Retinal pigment epithelial cell (primary cell): ENCODE data around the gene MYO1E.

Experiments used
- DNase-seq: peaks from one replicate; pipeline ENCODE4 v3.0.0-alpha.2; 2010; ENCODE audit warnings: low read depth
- H3K4me3 ChIP-seq: 2 replicates; pipeline ENCODE4 v1.5.1; 2011; ENCODE audit warnings: mild to moderate bottlenecking, low read length, control low read depth, moderate library complexity
- TF ChIP-seq, protein P1 (sequence below): conservative IDR thresholded peaks from 2 replicates; pipeline ENCODE4 v1.5.1; 2011; ENCODE audit warnings: low read depth, low read length, control low read depth, inconsistent platforms

MYO1E gene

DNA sequence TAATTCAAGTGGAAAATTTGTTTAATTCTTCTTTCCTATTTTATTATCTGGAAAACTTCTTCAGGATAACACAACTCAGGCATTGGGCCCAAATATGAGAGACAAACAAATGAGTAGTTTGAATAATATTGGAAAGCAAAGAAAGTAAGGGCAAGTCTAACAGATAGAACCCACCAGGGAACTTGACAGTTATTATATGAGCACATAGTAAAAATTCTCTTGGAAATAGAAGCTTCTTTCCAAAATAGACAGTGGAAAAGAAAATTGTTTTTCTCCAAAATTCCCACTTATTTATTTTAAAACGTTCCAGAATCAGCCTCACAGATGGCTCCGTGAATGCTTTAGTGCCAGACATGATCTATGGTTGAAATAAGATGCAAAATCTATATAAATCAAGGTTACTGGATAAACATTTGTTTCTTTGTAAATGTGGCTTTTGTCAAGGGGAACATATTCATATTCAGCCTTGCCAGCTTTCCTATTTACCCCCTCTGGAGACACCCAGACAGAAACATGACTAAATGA lies 142.1 kb downstream of the MYO1E start:
- DNase-seq, result no peak
- H3K4me3 ChIP-seq, result no peak overlapping the region
- TF ChIP-seq, protein P1, sequence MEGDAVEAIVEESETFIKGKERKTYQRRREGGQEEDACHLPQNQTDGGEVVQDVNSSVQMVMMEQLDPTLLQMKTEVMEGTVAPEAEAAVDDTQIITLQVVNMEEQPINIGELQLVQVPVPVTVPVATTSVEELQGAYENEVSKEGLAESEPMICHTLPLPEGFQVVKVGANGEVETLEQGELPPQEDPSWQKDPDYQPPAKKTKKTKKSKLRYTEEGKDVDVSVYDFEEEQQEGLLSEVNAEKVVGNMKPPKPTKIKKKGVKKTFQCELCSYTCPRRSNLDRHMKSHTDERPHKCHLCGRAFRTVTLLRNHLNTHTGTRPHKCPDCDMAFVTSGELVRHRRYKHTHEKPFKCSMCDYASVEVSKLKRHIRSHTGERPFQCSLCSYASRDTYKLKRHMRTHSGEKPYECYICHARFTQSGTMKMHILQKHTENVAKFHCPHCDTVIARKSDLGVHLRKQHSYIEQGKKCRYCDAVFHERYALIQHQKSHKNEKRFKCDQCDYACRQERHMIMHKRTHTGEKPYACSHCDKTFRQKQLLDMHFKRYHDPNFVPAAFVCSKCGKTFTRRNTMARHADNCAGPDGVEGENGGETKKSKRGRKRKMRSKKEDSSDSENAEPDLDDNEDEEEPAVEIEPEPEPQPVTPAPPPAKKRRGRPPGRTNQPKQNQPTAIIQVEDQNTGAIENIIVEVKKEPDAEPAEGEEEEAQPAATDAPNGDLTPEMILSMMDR, result no peak

DNA sequence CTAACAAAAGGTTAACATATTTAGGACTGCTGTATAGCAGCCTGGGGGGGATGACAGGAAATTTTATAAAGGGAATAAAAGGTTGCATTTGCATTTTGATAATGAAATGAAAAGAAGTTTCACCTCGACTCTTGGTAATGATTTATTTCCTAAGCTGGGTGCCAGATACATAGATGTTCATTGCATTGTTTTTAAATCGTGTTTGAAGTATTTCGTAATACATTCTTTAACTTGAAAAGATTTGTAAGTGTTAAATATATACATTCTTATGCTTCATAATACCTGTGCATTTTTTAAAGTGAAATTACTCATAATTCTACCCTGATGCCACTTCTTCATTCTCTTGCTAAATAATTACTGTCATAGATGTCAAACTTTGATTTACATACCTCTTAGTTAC lies 143.2 kb downstream of the MYO1E start:
- DNase-seq, result no peak
- TF ChIP-seq, protein P1, result no peak

DNA sequence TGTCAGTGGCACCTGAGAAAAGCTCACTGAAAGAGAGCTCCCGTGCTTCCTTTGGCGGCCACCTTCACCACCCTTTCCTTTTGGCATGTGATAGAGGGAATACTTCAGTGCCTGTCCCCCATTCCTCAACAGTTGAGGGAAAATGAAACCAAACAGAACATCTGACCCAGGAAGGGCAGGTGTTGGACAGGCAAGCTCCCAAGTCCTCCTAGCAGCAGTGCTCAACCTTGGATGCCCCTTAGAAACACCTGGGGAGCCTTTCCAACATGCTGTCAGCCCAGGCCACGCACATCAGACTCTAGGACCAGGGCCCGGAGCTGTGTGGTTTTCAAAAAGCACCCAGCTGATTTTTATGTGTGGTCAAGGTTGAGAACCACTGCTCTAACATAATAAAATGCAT lies 143.7 kb downstream of the MYO1E start:
- H3K4me3 ChIP-seq, result no peak overlapping the region
- no peak for DNase-seq
- TF ChIP-seq, protein P1, result no peak

More for the DNA sequence above, 143.2 kb downstream of the MYO1E start:
- no peak overlapping the region for H3K4me3 ChIP-seq

DNA sequence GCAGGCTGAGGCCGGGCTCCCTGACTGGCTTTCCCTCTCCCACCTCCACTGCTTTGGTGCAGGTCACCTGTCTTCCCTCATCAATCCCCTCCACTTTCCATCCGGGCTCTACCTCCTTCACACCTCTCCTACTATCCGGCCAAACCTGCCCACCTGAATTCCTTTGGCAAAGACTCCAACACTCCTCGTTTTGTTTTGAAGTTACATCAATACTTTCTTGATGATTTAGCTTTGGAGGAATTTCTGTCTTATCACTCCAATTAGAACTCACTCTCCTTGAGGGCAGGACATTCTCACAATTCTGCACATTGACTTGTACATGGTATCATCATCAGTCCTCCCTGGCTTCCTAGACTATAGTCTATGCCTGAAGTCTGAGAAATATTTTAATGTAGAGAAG lies 145.7 kb downstream of the MYO1E start:
- TF ChIP-seq, protein P1, result no peak
- H3K4me3 ChIP-seq, result no peak overlapping the region
- no peak for DNase-seq

DNA sequence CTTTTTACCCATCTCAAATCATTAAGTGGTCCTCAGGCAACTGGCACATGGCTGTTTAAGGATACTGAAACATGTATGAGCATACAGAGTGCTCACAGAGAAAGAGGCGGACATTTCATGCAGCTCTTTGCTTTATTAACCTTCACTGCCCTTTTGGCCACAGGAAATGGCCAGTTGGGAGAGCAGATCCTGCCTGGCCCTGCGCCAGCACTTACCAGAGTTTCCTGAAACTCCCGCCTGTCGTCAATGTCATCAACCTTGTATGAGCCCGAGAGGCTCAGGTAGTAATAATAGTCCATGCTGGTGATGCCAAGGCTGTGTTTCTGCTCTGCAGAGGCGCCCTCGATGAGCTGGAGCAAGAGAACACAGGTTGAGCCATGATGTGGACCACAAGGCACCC lies 148.2 kb downstream of the MYO1E start:
- H3K4me3 ChIP-seq, result no peak overlapping the region
- no peak for DNase-seq
- TF ChIP-seq, protein P1, result no peak

DNA sequence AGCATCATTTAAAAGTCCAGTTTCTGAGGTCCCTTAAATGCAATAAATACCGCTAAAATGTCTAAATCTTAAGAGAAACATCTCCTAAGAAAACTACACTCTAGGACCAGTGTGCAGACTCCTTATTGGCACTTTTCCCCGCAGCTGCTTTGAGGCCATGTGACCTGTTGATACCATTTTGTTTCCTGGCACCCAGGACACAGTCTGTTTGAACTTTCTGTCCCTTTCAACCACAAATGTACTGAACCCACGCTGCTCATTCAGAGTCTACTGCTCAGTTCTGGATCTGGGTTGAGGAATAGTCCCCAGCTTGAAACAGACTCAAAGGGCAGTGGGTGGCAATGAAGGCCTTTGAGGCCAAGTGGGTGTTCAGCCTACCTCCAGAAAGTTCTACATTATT lies 148.9 kb downstream of the MYO1E start:
- TF ChIP-seq, protein P1, result no peak
- H3K4me3 ChIP-seq, result no peak overlapping the region
- DNase-seq, result no peak

DNA sequence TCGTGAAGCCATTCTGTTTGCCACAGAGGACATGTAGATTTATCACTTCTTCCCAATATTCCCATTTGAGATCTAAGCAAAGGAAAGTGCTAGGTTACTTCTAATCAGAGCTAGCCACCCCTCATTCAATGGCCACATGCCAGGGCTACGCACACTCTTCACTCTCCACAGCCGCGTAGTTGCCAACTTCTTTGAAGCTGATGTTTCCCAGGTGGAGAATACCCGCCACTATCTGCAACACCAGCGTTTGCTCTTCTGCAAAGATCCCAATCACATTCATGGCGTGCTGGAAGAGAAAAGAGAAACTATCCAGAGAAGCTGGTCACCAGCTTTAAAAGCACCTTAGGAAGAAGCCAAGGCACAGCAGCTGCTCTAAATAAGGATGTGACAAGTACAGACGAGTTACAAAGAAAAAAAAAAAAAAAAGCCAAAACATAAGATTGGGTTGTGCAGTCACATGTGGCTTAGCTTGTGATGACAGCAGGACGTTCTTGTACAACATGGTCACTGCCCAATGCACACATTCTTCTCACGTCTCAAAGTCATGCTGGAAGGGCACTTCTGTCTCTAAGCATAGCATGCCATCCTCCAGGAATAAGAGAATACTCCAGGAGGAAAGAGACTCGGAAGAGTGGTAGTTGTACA lies 149.6 kb downstream of the MYO1E start:
- no peak overlapping the region for H3K4me3 ChIP-seq
- TF ChIP-seq, protein P1, result no peak
- no peak for DNase-seq
